ENCODE measurements around the gene SFN.
A peak's percentile ranks its signal among the peaks of the same experiment; 100 is the strongest.
"Not testable (repeated sequence)": the region's sequence is repeated elsewhere in the genome, so short reads cannot be mapped to it uniquely, and the experiment has no call there.

Gene SFN

DNA sequence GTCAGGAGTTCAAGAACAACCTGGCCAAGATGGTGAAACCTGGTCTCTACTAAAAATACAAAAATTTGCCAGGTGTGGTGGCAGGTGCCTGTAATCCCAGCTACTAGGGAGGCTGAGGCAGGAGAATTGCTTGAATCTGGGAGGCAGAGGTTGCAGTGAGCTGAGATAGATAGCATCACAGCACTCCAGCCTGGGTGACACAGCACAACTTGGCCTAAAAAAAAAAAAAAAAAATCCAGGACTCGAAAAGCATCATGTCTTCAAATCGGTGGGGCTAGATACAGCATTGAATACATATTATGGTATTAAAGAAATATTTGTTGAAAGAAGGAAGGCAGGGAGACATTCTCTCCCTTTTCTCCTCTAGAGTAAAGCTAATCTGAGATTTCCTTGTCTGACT lies 10.1 kb downstream of the SFN start:
- DNase-seq: not testable (repeated sequence)

DNA sequence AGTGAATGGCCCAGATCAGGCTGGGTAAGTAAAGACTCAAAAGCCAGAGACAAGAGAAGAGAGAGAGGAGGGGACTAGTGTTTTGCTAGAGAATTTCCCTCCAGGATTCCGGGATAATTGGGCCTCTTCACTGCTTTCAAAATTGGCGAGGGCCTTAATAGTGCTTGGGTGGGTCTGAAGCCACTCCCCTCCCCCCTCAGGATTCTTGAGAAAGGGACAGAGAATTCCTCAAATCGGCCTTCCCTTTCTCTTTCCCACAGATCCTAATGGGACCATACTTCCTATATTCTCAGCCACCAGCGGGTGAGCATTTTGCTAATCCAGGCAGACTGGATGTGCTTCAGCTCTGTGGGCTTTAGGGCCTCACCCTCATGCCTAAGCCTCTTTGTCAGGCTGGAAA lies 11.9 kb downstream of the SFN start:
- DNase-seq: no peak

GRCh38 chr1:26877326-26877725 lies 14.4 kb downstream of the SFN start:
- no peak for DNase-seq

DNA sequence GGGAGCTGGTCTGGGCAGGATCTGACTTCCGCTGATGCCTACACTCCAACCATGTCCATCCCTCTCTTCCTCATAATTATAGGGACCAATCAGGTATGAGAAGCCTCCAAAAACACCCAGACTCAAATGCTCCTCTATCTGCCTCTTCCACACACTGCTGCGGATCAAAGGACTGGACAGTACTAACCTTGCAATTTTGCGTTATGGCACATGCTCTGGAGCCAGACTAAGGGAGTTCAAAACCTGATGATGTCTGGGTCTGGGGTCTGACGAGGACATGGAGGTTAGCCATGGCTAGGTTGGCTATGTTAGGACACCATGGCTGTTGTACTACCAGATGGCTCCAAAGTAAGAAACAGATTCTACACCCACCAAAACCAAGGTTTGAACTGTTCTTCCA lies 16.8 kb downstream of the SFN start:
- DNase-seq: no peak

DNA sequence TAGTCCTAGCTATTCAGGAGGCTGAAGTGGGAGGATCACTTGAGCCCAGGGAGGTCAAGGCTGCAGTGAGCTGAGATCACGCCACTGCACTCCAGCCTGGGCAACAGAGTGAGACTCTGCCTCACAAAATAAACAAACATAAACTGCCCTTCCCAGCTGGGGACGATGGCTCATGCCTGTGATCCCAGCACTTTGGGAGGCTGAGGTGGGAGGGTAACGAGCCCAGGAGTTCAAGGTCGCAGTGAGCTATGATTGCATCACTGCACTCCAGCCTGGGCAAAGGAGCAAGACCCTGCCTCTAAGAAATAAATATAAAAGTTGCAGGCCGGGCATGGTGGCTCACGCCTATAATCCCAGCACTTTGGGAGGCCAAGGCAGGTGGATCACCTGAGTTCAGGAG lies 18.7 kb downstream of the SFN start:
- DNase-seq: not testable (repeated sequence)

- no peak for DNase-seq
Observed at GRCh38 chr1:26882696-26883463, 19.9 kb downstream of the SFN start.

GRCh38 chr1:26887125-26887524 lies 24.2 kb downstream of the SFN start:
- DNase-seq: peak; percentile 31 to 53 (median 45)

GRCh38 chr1:26888231-26888630 lies 25.3 kb downstream of the SFN start:
- no peak for DNase-seq

- DNase-seq: peak; percentile 78 to 90 (median 85)
Observed at GRCh38 chr1:26889551-26890466, 26.9 kb downstream of the SFN start, which contains the start of gene GPN2. Gene GPN2, minus strand, starts transcription at chr1:26890283. Its CDS starts 187 bp downstream, at chr1:26890096.

GRCh38 chr1:26890467-26890796 lies 27.5 kb downstream of the SFN start:
- DNase-seq: no peak

DNA sequence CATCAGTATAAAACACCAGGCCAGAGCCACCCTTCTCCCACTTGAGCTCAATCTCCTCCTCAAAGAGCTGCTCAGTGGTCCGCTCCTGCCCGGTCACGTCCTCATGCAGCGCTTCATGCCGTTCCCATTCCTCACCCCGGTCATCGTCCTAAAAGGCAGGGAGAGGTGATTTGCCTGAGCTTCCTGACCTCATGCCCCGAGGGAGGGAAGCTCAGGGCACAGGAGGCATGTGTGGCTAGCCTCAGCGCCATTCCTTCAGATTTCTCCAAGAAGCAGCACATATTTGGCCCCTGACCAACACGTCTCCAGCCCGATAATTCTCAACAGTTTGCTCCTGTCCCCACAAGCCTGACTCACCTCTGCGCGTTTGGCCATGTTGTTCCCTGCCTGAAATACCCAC lies 31.3 kb downstream of the SFN start:
- no peak for DNase-seq

GRCh38 chr1:26897351-26897750 lies 34.4 kb downstream of the SFN start:
- no peak for DNase-seq

DNA sequence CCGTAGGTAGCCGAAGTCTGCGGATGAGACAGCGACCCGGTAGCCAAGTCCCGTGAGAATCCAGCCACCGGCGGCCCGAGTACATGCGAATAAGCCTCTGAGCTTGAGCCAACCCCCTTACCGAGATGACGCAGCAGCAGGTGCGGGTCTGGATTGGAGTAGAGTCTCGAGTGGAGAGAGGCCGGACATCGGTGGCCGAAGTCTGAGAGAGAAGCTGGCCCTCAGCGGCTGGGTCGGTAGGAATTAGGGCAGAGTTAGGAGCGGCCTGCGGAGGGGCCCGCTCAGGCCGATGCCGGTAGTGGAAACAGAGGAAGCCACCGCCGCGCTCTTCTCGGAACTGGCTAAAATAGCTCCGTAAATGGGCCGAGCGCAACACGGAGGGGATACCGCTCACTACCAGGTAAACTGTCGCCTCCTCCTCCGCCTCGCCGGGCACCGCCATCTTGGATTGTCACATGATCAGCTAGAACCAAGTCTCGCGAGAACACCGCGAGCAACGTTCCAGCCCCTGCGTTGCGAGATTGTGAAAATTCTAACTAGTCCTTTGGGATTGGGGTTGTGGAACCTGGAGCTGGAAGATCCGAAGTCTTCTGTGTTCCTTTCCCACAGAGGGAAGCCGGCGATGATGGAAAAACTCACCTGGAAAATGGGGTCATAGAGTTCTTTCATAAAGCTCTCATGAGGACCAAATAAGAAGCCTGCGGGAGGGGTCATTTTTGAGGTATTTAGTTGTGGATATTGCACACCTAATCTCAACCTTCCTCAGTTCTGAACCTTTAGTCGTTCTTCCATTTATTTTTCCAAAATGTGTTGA lies 37.3 kb downstream of the SFN start, which contains the start of gene GPATCH3:
Gene GPATCH3, minus strand, starts transcription at position 467 of the 814 bp plus-strand sequence. Its CDS starts 25 bp downstream, at position 442.
- peak; percentile 93 to 98 (median 95) for DNase-seq

- DNase-seq: no peak
Observed at GRCh38 chr1:26900815-26901511, 38.0 kb downstream of the SFN start.

- no peak for DNase-seq
Observed at GRCh38 chr1:26907071-26907917, 44.3 kb downstream of the SFN start.

DNA sequence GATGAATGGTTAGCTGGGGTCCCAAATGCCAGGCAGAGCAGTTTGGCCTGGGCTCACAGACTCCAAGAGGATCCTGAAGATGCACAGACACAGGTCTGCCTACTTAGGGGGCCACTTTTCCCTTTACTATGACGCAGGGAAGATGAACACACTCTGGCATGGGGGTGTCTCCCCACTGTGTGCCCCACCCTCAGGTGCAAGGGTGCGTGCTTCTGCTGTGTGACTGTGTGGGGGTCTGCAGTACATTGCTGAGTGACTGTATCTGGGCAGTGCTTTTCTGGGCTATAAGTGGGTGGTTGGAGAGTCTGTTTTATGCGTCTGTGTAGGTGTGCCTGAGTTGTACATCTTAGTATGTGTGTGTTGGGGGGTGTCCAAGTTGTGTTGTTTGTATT lies 47.0 kb downstream of the SFN start:
- no peak for DNase-seq

- DNase-seq: no peak
Observed at GRCh38 chr1:26910343-26911160, 47.6 kb downstream of the SFN start.

GRCh38 chr1:26911399-26912146 lies 48.6 kb downstream of the SFN start:
- DNase-seq: no peak

DNA sequence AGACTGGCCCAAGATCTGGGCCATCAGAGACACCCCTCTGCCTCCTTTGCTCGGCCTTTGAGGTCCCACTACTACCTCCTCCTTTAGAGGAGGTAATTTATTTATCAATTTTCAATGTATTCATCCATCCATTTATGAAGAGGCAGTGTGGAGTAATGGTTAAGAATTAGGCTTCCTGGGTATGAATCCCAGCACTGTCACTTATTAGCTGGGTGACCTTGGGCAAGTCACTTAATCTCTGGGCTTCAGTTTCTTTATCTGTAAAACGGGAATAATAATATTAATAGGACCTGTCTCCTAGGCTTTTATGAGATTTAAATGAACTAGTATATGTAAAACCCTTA lies 49.2 kb downstream of the SFN start:
- no peak for DNase-seq

GRCh38 chr1:26913389-26913753 lies 50.4 kb downstream of the SFN start:
- DNase-seq: no peak

All from suppressor macrophage (primary cell).